Measurements from ENCODE around the gene UQCC3.
"Not testable (repeated sequence)": the region's sequence is repeated elsewhere in the genome, so short reads cannot be mapped to it uniquely, and the experiment has no call there.

The UQCC3 gene, protein sequence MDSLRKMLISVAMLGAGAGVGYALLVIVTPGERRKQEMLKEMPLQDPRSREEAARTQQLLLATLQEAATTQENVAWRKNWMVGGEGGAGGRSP

DNA sequence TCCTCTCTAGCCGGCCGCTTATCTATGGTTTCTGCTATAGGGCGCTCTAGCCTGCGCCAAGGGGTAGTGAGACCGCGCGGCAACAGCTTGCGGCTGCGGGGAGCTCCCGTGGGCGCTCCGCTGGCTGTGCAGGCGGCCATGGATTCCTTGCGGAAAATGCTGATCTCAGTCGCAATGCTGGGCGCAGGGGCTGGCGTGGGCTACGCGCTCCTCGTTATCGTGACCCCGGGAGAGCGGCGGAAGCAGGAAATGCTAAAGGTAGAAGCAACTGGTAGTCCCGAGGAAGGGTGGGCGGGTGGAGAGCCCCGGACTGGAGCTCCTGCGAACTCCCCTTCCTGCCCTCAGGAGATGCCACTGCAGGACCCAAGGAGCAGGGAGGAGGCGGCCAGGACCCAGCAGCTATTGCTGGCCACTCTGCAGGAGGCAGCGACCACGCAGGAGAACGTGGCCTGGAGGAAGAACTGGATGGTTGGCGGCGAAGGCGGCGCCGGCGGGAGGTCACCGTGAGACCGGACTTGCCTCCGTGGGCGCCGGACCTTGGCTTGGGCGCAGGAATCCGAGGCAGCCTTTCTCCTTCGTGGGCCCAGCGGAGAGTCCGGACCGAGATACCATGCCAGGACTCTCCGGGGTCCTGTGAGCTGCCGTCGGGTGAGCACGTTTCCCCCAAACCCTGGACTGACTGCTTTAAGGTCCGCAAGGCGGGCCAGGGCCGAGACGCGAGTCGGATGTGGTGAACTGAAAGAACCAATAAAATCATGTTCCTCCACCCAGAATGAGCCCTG is at the start of gene UQCC3, which contains the start of gene LBHD1:
Gene UQCC3, plus strand, starts transcription at position 66 of the 782 bp plus-strand sequence. Its CDS starts 73 bp downstream, at position 139.
Gene LBHD1, minus strand, starts transcription at position 660 of the 782 bp plus-strand sequence. CDS start 2,236 bp downstream, outside the sequence.
- DNase-seq (ENCODE audit: low read depth in 3 of 3, low spot score in 1 of 3), result peak in 2 of 3 donors; percentile 43 to 62

DNA sequence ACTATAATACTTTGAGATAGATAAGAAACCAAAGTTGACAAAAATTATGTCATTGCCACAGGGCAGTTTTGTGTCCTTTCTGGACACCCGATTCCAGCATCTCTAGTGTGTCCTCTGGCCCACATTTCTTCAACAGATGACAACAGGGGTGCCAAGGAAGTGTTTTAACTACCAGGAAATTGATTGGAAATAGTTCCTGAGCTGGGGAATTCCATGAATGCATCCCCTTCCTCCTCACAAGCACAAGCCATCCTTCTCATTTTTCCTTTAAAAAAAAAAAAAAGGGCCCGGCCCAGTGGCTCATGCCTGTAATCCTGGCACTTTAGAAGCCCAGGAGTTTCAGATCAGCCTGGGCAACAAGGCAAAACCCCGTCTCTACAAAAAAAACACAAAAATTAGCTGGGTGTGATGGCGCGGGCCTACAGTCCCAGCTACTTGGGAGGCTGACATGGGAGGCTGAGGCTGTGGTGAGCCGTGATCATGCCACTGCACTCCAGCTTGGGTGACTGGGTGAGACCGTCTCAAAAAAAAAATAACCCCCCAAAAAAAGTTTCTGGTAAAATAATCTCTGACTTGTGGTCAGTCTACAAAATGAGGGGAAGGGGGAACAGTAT is 48.9 kb upstream of the UQCC3 start:
- no peak for DNase-seq (ENCODE audit: low read depth in 3 of 3, low spot score in 1 of 3)

DNA sequence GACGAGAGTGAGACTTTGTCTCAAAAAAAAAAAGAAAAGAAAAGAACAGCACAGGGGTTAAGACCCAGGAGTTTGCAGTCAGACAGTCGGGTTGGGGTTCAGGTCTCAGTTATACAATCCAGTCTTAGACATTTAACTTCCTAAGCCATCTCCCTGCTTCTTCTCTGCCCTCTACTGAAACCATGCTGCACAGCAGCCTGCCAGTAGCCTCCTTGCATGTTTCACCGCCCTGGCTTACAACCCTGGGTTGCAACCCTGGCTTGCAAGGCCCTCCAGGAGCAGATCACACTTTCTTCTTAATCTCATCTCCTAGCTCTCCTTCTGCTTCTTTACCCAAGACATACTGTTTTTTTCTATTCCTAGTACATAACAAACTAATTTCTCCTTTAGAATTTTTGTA is 43.8 kb upstream of the UQCC3 start:
- no peak for DNase-seq (ENCODE audit: low read depth in 3 of 3, low spot score in 1 of 3)

DNA sequence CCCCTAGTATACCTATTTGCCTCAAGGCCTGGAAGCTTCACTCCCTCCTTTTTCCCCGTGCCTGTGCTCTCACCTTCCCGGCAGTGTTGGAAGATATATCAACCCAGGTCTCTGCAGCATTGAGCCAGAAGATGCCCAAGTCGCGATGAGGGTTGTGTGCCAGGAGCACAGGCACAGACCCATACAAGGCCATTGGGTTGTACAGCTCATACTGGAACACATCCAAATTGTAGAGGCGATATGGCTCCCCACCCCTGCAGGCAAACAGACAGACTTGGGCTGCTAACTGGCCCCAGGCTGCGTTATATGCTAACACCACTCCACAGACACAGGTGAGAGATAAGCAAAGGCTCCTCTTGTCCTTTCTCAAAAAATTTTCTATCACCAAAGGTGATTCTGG is 39.0 kb upstream of the UQCC3 start:
- DNase-seq (ENCODE audit: low read depth in 3 of 3, low spot score in 1 of 3), result no peak

DNA sequence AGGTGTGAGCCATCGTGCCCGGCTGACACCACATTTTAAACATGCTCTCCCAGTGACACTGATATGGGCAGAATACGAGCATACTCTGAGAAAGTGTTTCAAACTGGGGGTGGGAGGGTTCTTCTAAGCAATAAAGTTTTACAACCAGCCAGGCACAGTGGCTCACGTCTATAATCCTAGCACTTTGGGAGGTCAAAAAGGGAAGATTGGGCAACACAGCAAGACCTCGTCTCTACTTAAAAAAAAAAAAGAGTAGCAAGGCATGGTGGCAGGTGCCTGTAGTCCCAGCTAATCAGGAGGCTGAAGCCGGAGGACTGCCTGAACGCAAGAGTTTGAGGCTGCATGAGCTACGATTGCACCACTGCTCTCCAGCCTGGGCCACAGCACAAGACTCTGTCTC is 27.3 kb upstream of the UQCC3 start:
- DNase-seq (ENCODE audit: low read depth in 3 of 3, low spot score in 1 of 3), result no peak

DNA sequence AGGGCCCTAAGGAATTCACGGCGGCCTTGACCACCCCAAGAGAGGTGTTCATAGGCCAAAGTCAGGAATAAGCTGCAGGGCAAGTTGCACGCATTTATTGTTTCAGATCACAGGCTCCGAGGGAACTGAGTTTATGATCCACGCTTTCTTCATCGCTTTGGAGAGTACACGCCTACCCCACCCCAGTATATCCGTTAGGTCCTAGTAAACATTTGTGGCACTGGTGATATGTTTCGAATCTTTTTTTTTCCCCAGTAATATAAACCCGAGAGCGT is 25.9 kb upstream of the UQCC3 start:
- no peak for DNase-seq (ENCODE audit: low read depth in 3 of 3, low spot score in 1 of 3)

DNA sequence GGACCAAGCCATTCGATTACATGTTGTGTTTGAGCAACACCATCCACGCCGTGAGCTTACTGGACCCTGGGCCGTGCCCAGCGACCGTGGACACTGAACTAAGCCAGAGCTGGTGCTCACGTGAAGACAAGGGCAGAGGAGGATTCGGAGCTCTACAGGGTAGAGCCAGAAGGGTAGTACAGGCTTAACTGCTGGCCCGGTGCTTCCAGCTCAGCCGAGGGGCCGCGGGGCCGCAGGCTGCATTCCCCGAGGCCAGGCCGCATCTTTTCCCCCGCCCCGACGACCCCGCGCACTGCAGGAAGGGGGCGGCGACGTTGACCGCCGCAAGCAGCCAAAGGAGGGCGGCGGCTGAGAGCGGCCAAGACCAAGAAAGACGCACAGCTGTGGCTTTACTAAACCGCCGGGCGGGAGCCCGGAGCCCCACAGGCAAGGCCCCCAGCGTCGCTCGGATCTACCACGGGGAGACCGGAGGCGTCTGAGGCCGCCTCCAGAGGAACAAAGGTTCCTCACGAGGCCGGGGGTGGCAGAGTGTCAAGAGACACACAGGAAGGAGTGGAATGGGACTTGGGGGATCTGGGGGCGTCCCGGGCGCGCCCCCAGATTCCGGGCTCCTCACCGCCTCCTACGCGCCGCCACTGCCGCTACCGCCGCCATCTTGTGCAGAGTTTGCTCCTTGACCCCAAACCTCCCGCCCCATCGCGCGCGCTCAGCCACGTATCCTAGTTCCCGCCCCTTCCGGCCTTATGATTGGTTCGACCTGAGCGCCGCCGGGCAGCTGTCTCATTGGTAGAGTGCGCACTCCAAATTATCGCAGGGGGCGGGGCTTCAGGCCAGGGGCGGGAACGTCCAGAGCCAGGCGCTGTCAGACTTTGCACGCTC is 25.3 kb upstream of the UQCC3 start, which contains the start of gene GANAB:
Gene GANAB, minus strand, starts transcription at position 668 of the 879 bp plus-strand sequence. Its CDS starts 14 bp downstream, at position 654.
- DNase-seq (ENCODE audit: low read depth in 3 of 3, low spot score in 1 of 3), result peak; percentile 97 to 98 (median 97)

DNA sequence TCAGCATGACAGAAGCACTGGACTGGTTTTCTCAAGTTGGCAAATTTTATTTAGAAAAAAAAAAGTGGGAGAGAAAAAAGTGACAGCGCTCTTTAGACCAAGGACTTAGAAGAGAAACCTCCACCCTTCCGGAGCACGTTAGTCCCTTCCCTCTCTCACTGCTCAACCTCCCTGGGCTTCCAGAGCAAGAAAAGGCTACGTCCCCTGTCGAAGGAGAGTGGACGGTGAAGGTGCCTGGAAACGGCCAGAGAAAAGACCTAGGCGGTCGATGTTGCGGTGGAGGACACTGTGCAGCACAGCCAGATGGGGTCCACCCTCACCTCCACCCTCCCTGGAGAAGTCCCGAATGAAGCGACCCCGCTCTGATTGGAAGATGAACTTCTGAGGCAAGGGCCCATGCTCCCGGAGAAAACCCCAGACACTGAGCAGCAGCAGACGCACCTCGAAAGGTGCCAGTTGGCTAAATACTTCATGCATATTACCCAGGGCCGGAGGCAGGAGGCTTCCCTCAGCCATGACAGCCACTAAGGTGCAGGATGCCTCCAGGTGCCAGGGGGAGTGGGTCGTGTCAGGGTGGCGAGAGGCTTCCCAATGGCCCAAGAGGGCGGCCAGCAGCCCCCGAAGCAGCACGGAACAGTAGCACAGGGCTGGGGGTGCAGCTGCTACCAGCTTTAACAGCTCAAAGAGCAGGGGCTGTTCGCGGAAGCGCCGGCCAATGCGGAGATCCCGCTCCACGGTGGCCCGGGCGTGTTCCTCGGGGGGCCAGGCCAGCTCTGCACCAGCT is 24.5 kb upstream of the UQCC3 start:
- no peak for DNase-seq (ENCODE audit: low read depth in 3 of 3, low spot score in 1 of 3)

DNA sequence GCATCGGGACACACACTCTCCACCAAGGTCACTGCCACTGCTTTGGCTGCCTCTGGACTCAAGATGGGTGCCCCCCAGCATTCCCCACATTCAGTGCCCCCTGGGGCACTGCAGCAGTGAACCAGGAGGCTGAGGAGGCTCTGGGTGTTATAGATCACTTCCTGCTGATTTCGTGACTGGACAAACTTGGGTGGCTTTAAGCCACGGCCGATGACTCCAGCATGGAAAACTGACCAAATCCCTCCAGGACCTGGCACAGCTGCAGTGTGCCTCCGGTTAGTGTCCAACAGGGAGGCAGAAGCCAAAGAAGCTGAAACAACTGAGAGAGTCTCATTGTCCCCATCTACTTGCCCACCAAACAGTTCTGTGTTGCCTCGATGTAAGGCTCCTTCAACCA is 23.9 kb upstream of the UQCC3 start:
- no peak for DNase-seq (ENCODE audit: low read depth in 3 of 3, low spot score in 1 of 3)

DNA sequence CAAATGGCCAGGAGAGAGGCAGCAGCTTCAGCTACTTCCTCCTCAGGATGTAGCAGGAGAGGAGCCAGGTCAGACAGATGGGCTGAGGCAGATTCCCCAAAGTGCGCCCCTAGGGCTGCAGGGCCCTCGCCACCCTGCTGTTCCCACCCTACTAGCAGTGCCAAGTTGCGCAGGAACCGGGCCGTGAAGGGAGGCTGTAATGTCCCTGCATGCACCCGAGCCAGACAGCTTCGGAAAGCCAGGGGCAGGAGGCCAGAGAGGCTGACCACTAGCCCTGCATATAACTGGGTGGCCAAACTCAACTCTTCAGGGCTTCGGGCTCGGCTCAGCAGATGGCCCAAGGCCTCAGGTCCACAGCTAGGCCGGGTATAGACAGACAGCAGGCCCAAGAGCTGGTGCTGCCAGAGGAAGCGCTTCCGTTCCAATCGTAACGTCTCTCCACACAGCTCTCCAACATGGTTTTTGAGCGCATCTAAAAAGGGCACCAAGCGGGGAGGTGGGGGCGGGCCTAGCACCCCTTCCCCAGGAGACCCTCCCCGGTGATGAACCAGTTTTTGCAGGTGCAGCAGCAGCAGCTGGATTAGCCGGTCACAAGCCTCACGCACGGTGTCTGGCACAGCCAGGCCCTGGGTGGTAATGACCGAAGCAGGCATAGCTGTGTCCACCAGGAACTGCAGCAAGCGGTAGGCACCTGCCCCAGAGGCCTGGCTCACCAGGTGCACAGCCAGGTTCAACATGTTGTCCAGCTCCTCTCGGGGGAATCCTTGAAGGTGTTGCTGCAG is 23.1 kb upstream of the UQCC3 start:
- DNase-seq (ENCODE audit: low read depth in 3 of 3, low spot score in 1 of 3), result no peak

DNA sequence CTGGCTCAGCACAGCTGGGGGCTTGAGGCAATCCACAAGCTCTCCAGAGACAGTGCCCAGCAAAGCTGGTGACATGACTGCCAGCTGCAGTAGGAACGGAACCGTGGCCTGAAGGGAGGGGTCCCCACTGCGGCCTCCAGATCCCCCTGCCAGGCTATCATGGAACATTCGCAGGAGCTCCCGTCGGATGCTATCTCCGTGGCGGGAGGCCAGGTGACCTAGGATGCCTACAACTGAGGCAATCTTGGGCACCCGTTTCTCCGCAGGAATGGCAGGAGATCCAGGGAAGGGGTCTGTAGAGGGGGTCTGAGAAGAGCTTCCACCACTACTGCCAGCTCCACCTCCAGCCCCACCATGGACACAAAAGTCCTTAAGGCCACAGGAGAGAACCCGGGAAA is 22.5 kb upstream of the UQCC3 start:
- DNase-seq (ENCODE audit: low read depth in 3 of 3, low spot score in 1 of 3), result no peak

DNA sequence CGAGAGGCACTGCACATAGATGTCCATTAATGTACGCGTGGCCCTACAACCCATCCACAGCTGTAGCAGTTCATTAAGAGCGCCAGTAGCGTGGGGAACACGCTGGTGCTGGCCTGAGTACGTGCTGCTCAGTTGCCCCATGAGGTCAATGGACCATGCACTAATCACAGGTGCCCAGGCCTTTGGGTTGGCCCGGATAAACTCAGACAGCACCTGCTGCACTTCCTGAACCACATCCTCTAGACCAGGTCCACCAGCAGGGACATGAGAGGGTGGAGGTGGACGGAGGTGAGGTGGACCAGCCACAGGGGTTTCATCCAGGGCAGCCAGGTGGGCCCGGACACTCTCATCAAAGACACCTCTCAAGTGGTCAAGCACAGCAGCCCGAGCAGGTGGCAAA is 22.0 kb upstream of the UQCC3 start:
- DNase-seq (ENCODE audit: low read depth in 3 of 3, low spot score in 1 of 3), result no peak

DNA sequence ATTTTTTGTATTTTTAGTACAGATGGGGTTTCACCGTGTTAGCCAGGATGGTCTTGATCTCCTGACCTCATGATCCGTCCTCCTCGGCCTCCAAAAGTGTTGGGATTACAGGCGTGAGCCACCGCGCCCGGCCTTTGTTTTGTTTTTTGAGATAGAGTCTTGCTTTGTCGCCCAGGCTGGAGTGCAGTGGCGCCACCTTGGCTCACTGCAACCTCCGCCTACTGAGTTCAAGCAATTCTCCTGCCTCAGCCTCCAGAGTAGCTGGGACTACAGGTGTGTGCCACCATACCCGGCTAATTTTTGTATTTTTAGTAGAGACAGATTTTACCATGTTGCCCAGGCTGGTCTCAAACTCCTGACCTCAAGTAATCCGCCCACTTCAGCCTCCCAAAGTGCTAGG is 21.2 kb upstream of the UQCC3 start:
- not testable (repeated sequence) for DNase-seq (ENCODE audit: low read depth in 3 of 3, low spot score in 1 of 3)

DNA sequence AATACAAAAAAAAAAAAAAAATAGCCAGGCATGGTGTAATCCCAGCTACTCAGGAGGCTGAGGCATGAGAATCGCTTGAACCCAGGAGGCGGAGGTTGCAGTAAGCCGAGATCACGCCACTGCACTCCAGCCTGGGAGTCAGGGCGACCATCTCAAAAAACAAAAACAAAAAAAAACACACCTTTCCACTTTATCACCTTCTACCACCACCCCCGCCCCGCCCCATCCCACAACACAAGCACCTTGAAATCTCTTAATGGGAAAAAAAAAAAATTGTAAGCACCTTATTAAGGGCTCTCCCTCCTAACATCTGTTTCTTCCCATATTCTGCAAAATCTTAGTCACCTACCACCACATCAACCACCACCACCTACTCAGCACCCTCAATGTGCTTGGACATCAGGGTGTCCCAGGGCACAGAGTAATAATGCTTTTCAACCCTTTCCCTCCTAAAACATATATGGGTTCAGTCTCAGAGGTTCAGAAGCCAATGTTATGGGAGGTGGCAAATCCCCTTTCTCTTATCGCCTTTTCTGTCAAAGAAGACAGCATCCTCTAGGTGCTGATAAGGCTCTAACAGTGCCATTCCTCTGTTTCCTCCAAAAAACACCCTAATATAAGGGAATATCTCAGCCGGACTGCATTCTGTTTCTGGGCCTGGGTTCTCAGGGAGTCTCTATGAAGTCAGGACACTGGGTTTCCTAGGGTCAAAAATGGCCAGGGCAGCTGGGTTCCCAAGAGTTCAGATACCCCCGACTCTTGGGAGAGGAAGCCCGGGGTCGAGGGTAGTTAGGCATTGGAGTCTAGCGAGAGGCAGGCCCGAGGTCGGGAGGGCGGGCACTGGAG is 19.1 kb upstream of the UQCC3 start:
- no peak for DNase-seq (ENCODE audit: low read depth in 3 of 3, low spot score in 1 of 3)

DNA sequence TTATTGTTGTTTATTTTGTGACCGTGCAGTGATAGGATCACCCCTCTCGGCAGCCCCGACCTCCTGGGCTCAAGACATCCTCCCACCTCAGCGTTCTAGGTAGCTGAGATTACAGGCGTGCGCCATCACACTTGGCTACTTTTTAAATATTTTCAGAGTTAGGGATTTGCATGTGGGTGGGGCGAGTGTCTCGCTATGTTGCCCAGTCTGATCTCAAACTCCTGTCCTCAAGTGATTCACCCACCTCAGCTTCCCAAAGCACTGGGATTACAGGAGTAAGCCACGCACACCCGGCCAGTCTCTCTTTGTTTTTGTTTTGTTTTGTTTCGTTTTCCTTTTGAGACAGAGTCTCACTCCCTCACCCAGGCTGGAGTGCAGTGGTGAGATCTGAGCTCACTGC is 17.2 kb upstream of the UQCC3 start:
- DNase-seq (ENCODE audit: low read depth in 3 of 3, low spot score in 1 of 3), result no peak

DNA sequence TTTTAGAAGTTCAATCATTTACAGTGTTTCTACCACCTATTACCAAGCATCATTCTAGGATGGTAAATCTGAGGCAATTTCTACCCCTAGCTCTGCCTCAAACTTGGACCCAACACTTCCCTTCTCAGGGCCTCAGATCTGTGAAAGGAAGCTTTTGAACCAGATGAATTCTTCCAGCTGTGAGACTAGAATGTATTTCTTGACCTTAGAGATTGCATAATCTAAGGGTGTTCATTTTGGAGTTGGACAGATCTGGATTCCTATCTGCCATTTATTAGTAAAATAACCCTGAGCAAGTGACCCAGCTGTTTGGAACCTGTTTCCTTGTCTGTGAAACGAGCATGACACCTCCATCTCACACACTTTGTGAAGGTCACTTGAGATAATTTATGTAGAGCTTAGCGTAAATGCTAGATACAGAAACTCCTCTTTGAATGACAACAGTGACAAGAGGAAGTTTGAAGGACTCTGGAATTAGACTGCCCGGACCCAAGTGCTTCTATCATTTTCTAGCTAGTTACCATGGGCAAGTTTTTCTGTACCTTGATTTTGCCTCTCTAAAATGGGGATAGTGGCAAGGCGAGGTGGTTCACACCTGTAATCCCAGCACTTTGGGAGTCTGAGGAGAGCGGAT is 14.6 kb upstream of the UQCC3 start:
- no peak for DNase-seq (ENCODE audit: low read depth in 3 of 3, low spot score in 1 of 3)

DNA sequence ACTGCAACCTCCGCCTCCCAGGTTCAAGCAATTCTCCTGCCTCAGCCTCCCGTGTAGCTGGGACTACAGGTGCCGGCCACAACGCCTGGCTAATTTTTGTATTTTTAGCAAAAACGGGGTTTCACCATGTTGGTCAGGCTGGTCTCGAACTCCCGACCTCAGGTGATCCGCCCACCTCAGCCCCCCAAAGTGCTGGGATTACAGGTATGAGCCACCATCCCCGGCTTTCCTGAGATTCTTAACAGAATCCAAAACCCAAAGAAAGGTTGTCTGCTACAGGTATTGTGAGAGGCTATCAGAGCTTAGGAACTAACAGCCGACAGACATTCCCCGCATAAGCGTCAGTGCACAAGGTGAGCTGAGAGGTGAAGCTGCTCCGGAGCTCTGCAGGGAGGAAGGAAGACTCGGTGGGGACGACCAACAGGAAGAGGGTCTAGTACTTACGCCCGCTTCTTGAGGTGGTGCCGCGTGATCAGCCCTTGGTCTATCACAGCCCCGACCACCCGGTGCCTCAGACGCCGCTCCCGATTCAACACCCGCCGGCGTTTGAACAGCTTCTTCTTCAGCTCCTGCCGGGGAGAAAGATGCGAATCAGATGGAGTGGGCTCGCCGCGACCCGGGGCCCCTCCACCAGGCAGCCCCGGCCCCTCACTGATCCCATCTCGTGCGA is 6.9 kb upstream of the UQCC3 start:
- DNase-seq (ENCODE audit: low read depth in 3 of 3, low spot score in 1 of 3), result peak in 1 of 3 donors; percentile 19

DNA sequence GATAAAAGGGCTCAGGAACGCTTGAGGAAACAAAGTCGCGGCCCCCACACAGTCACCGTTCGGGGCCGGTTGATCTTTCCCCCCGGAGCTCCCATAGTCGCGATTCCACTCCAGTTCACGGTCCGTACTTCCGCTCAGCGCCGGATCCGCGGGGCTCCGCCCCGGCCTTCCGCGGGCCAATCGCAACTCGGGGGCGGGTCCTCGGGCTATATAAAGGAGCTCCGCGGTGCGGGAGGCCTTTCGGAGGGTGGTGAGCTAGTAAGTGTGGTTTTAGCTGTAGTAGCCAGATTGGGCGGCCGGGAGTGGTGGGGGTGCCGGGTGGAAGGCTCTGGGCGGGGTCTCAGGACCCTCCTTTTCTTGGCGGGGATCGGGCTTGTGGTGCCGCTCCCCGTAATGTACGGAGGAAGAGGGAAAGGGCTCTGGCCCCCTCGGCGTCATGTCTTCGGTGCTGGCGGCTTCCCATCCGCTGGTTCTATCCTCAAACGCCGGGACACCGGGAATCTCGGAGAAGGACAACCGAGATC is 6.3 kb upstream of the UQCC3 start, which contains the start of the genes C11orf98 and CSKMT:
Gene C11orf98, minus strand, starts transcription at position 136 of the 524 bp plus-strand sequence. Its CDS starts 41 bp downstream, at position 95.
Gene CSKMT, plus strand, starts transcription at position 238 of the 524 bp plus-strand sequence. CDS start 568 bp downstream, outside the sequence.
- DNase-seq (ENCODE audit: low read depth in 3 of 3, low spot score in 1 of 3), result peak; percentile 90 to 95 (median 95)

Data from stimulated activated CD4-positive, alpha-beta T cell treated with anti-CD3 and anti-CD28 coated beads, TNF-alpha, amount 100 ng/mL, for 1 hour (primary cell).